GM19467 (cell line): ENCODE data around the gene INO80.

Experiments used
- ATAC-seq: cut with Tn5 transposase; IDR thresholded peaks from one replicate; pipeline ENCODE4 v1.9.1; 2021; ENCODE audit warnings: mild to moderate bottlenecking, moderate library complexity; ENCODE audit not compliant: unreplicated experiment

INO80 gene

GRCh38 chr15:40932156-40932555 is 183.9 kb downstream of the INO80 start:
- ATAC-seq, result no peak

GRCh38 chr15:40931300-40932142 is 184.6 kb downstream of the INO80 start:
- ATAC-seq, result no peak

GRCh38 chr15:40930430-40931299 is 185.4 kb downstream of the INO80 start:
- no peak for ATAC-seq

GRCh38 chr15:40929660-40930429 is 186.2 kb downstream of the INO80 start:
- no peak for ATAC-seq
